Gastroesophageal sphincter (tissue), 3 donors: ENCODE measurements around the gene ADD3.

ENCODE experiments used
- EP300 ChIP-seq: sonication (generic); formaldehyde crosslinking; IDR thresholded peaks from one replicate; pipeline ENCODE4 v1.6.1; 2017; ENCODE audit warnings: antibody characterized with exemption, mild to moderate bottlenecking
- POLR2A ChIP-seq, 2 donors: fragments of 450-650 bp; IDR thresholded peaks; one replicate each; pipeline ENCODE4 v1.6.1; 2017; ENCODE audit warnings: antibody characterized with exemption in 2 of 2, mild to moderate bottlenecking in 2 of 2, moderate library complexity in 1 of 2
- TF ChIP-seq, protein P1 (sequence below), 4 experiments: fragments of 200-600 bp in 2 of 4; fragments of 450-650 bp in 2 of 4; sonication (generic) in 1 of 4; IDR thresholded peaks; one replicate each; pipeline ENCODE4 v1.5.1; 2017 to 2019; ENCODE audit warnings: antibody characterized with exemption in 4 of 4, mild to moderate bottlenecking in 2 of 4, moderate library complexity in 2 of 4

DNA sequence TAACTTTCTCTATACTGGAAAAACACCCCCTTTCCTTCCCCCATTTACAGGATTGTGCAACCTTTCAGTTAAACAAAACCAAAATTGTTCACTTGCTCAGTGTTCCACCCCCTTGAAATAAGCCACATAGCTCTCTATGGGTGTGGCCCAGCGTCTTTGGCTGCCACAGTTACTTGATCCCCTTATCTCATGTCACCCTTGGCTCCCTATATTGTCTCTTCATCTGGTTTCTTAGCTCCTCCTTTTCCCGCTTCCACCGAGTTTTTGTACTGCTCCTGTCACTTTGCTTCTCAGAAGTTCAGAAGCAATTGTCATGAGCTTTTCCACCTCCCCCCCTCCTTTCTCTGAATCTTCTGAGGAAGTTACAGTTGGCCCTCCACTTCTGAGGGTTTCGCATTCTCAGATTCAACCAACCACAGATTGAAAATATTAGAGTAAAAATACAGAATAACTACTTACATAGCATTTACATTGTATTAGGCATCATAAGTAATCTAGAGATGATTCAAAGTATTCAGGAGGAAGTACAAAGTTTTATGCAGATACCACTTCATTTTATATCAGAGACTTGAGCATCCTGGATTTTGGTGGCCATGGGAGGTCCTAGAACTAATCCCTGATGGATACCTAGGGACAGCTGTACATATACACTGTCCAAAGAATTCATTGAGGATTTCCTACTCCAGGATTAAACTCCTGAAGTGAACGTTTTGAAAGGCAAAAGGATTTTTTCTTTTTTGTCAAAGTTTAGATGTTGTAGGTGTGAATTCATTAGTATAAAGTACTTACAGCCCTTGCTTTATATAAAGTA lies 60.4 kb downstream of the ADD3 start:
- TF ChIP-seq EP300 (no peak), POLR2A (IDR thresholded peaks at IDR 0.05) (no peak)
- TF ChIP-seq, protein P1, sequence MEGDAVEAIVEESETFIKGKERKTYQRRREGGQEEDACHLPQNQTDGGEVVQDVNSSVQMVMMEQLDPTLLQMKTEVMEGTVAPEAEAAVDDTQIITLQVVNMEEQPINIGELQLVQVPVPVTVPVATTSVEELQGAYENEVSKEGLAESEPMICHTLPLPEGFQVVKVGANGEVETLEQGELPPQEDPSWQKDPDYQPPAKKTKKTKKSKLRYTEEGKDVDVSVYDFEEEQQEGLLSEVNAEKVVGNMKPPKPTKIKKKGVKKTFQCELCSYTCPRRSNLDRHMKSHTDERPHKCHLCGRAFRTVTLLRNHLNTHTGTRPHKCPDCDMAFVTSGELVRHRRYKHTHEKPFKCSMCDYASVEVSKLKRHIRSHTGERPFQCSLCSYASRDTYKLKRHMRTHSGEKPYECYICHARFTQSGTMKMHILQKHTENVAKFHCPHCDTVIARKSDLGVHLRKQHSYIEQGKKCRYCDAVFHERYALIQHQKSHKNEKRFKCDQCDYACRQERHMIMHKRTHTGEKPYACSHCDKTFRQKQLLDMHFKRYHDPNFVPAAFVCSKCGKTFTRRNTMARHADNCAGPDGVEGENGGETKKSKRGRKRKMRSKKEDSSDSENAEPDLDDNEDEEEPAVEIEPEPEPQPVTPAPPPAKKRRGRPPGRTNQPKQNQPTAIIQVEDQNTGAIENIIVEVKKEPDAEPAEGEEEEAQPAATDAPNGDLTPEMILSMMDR (IDR thresholded peaks at IDR 0.05), result no peak
